OCI-LY1 (cell line): ENCODE results near the gene MLPH.

Experiments used
- EZH2 ChIP-seq: fragments of 200-600 bp; sonication (generic), shearing (Covaris generic); IDR thresholded peaks from 2 replicates; pipeline ENCODE4 v1.8.0; 2017; ENCODE audit warnings: borderline replicate concordance, mixed run types, mild to moderate bottlenecking, antibody characterized with exemption, low read length, moderate library complexity, mixed read lengths
- TF ChIP-seq, protein P1 (sequence below): fragments of 200-600 bp; sonication (generic), shearing (Covaris generic); IDR thresholded peaks from 2 replicates; pipeline ENCODE4 v1.5.1; 2017; ENCODE audit warnings: mild to moderate bottlenecking, antibody characterized with exemption, low read length, moderate library complexity, mixed read lengths

DNA sequence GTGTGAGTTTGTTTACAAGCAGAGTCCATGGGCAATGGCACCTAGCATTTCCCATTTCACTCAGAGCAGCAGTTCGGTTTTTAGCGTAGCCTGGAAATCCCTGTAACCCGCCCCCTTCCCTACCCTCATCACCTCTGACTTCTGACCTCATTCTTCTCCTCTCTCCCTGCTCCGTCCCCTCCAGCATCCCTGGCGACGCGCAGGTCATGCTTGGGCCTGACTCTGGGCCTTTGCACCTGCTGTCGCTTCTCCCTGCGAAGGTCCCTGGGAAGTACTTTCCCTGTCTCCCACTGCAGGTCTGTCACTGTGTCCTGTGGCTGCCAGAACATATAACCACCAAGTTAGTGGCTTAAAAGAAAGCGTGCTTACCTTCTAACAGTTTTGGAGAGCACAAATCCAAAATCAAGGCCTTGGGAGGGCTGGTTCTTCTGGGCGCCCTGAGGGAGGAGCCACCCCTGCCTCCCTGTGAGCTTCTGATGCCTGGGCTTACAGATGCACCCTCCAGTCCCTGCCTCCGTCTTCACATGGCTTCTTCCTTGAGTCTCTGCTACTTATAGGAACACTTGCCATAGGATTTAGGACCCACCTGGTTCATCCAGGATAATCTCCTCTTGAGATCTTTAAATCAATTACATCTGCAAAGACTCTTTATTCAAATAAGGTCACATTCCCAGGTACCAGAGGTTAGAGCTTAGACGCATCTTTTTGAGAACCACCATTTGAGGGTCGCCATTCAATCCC lies 111.6 kb downstream of the MLPH start:
- TF ChIP-seq, protein P1, sequence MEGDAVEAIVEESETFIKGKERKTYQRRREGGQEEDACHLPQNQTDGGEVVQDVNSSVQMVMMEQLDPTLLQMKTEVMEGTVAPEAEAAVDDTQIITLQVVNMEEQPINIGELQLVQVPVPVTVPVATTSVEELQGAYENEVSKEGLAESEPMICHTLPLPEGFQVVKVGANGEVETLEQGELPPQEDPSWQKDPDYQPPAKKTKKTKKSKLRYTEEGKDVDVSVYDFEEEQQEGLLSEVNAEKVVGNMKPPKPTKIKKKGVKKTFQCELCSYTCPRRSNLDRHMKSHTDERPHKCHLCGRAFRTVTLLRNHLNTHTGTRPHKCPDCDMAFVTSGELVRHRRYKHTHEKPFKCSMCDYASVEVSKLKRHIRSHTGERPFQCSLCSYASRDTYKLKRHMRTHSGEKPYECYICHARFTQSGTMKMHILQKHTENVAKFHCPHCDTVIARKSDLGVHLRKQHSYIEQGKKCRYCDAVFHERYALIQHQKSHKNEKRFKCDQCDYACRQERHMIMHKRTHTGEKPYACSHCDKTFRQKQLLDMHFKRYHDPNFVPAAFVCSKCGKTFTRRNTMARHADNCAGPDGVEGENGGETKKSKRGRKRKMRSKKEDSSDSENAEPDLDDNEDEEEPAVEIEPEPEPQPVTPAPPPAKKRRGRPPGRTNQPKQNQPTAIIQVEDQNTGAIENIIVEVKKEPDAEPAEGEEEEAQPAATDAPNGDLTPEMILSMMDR = no peak
- TF ChIP-seq EZH2 = no peak
